Pons (tissue), 1 donor: ENCODE measurements around the gene BMAL2.

ENCODE experiments used
- DNase-seq: peaks from one replicate; pipeline ENCODE4 v3.0.0-alpha.2; 2016; ENCODE audit warnings: low spot score

Gene BMAL2

DNA sequence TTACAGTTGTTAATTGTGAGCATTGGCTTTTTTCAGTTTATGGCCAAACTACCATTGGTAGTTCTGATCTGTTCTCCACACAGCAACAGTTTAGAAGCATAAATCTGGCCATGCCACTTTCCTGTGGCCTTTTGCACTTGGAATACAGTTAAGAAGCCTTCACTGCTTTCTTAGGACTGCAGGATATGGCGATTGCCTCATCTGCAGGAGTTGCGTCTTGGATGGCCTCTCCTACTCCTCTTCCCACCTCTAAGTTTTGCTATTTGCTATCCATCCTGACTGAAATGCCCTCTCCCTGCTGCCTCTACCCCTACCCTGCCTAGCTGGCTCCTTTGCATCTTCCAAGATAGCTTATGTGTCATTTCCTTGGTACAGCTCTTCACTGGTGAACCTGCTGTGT lies 12.8 kb upstream of the BMAL2 start:
- no peak for DNase-seq

GRCh38 chr12:27324530-27324929 lies 8.1 kb upstream of the BMAL2 start:
- DNase-seq, result no peak

GRCh38 chr12:27330846-27331245 lies 1.8 kb upstream of the BMAL2 start:
- DNase-seq, result no peak

GRCh38 chr12:27331291-27331926 lies 1.2 kb upstream of the BMAL2 start:
- DNase-seq, result no peak

GRCh38 chr12:27331927-27332324 lies 710 bp upstream of the BMAL2 start:
- DNase-seq, result no peak

DNA sequence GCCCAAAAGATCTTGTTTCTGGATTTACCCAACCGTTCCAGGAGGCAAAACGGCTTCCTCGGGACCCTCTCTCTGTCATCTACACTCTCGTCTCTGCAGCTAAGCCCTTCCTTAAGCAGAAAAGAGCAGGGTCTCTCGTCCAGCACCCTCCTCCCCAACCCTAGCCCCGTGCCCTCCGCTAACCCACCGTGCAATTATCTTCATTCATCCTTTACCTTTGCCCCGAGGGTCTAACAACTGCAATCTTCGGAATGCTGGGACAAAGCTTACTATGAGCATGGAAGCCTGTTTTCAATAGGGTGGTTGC lies 276 bp upstream of the BMAL2 start:
- DNase-seq, result no peak

- DNase-seq, result no peak
Measured at GRCh38 chr12:27333403-27334009, 870 bp downstream of the BMAL2 start.

DNA sequence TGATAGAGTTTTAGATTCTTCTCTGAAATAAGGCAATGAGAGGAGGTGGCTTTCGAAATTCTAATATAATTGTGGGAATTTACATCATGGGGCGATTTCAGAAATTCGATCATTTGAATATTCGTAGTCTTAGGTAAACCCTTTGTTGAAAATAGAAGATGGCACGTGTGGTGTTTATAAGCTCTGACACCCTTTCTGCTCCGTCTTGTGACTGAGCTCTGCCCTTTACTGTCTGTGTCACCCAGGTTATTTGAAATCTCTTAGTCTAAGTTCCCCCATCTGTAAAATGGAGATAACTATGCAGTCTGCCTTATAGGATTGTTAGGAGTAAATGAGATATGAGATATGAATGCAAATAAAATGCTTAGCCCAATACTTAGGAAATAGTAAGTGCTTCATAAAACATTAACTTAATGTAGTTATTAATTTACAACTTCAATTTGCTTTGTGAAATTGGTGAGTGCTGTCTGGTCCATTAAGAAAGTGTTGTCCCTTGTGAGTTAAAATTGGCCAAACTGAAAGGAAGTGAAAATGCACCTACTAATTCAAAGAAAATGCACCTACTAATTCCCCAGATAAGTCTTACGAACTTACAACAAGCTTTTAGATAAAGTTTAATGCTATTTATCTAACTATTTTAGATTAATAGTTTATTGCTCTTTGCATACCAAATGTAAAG lies 1.5 kb downstream of the BMAL2 start:
- no peak for DNase-seq

GRCh38 chr12:27334721-27335082 lies 2.1 kb downstream of the BMAL2 start:
- DNase-seq, result no peak

GRCh38 chr12:27335364-27336281 lies 3.0 kb downstream of the BMAL2 start:
- no peak for DNase-seq

DNA sequence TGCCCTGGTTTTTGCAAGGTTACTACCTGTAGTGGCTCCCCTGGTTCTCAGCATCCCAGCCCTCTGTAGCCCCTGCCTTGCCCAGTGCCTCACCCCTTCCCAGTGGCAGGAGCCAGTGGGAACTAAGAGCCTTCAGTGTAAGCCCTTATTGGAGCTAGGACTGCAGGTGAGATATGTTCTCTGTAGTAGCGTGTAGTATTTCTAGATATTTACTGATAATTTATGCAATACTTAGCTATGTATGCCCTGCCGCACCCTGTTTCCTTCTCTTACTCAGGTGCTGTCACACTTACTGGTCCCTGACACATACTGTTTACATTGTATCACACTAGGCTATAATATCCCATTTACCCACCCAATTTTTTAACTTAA lies 3.6 kb downstream of the BMAL2 start:
- DNase-seq, result no peak

- DNase-seq, result no peak
Measured at GRCh38 chr12:27337376-27337775, 4.7 kb downstream of the BMAL2 start.

DNA sequence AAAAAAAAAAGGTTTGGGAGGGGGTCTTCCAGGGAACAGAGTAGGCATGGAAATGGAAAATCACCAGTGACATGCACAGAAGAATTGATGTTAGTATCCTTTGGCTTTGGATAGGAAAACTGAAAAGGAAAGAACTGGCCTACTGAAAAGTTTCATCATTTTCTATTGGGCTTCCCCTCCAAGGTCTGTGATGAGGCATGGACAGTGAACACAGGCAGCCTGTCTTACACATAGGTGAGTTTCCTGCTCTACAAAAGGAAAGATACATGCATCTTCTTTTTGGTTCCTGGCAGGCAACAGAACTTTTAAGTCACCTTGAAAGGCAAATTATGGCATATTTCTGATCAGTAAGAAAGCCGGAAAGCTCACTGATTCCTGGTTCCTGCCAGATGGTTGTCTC lies 5.8 kb downstream of the BMAL2 start:
- no peak for DNase-seq

DNA sequence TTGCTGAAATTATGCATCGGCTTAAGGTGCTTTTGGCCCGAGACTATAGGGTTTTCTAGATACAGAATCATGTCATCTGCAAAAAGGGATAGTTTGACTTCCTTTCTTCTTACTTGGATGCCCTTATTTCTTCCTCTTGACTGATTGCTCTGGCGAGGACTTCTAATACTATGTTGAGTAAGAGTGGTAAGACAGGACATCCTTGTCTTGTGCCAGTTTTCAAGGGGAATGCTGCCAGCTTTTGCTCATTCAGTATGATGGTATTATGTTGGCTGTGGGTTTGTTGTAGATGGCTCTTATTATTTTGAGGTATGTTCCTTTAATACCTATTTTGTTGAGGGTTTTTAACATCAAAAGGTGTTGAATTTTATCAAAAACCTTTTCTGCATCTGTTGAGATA lies 8.3 kb downstream of the BMAL2 start:
- no peak for DNase-seq

- no peak for DNase-seq
Measured at GRCh38 chr12:27342536-27342935, 9.9 kb downstream of the BMAL2 start.

GRCh38 chr12:27343255-27344000 lies 10.8 kb downstream of the BMAL2 start:
- no peak for DNase-seq

- DNase-seq, result no peak
Measured at GRCh38 chr12:27344246-27344645, 11.6 kb downstream of the BMAL2 start.

- no peak for DNase-seq
Measured at GRCh38 chr12:27344760-27345159, 12.1 kb downstream of the BMAL2 start.

DNA sequence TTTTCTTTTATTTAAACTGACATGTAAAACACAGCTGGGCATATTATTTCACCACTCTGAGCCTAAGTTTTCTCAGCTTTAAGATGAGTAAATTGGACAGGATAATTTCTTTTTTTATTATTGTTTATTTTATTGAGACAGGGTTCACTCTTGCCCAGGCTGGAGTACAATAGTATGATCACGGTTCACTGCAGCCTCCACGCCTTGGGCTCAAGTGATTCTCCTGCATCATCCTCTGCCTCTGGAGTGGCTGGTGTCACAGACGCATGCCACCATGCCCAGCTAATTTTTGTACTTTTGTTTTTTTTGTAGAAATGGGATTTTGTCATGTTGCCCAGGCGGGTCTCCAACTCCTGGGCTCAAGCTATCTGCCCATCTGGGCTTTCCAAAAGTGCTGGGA lies 12.7 kb downstream of the BMAL2 start:
- no peak for DNase-seq

- no peak for DNase-seq
Measured at GRCh38 chr12:27347779-27348178, 15.1 kb downstream of the BMAL2 start.

GRCh38 chr12:27351476-27351875 lies 18.8 kb downstream of the BMAL2 start:
- DNase-seq, result no peak

- no peak for DNase-seq
Measured at GRCh38 chr12:27355486-27355885, 22.9 kb downstream of the BMAL2 start.
